Mesendoderm (in vitro differentiated cells): Measurements from ENCODE around the gene ZNF219.

ENCODE experiments used
- DNase-seq: peaks from one replicate; pipeline ENCODE4 v3.0.0; 2013
- H2AK5ac ChIP-seq: 2 replicates; pipeline ENCODE4 v1.6.1; 2013; ENCODE audit warnings: low read length, inconsistent platforms
- H2BK120ac ChIP-seq: 2 replicates; pipeline ENCODE4 v1.6.1; 2013; ENCODE audit warnings: low read depth, mild to moderate bottlenecking, low read length, moderate library complexity, mixed read lengths
- H2BK15ac ChIP-seq: replicated peaks from 2 replicates; pipeline ENCODE4 v1.6.1; 2013; ENCODE audit warnings: low read depth, mild to moderate bottlenecking, moderate library complexity
- H2BK5ac ChIP-seq: 2 replicates; pipeline ENCODE4 v1.6.1; 2013; ENCODE audit warnings: low read length, inconsistent platforms
- H3K18ac ChIP-seq: 2 replicates; pipeline ENCODE4 v1.6.1; 2013; ENCODE audit warnings: mild to moderate bottlenecking, low read length, mixed read lengths
- H3K23ac ChIP-seq: one replicate; pipeline ENCODE4 v1.6.1; 2013; ENCODE audit warnings: low read length
- H3K27ac ChIP-seq: 2 replicates; pipeline ENCODE4 v1.5.1; 2013; ENCODE audit warnings: low read depth, mild to moderate bottlenecking, inconsistent platforms, low read length, moderate library complexity
- H3K27me3 ChIP-seq: 2 replicates; pipeline ENCODE4 v1.6.1; 2013; ENCODE audit warnings: low read length, control low read depth, mild to moderate bottlenecking, inconsistent platforms; ENCODE audit not compliant: insufficient read depth, poor library complexity
- H3K36me3 ChIP-seq: 2 replicates; pipeline ENCODE4 v1.6.1; 2013; ENCODE audit warnings: low read length, inconsistent platforms; ENCODE audit not compliant: control insufficient read depth, insufficient read depth
- H3K4ac ChIP-seq: one replicate; pipeline ENCODE4 v1.6.1; 2013; ENCODE audit warnings: low read depth, mild to moderate bottlenecking, low read length, moderate library complexity
- H3K4me1 ChIP-seq: 2 replicates; pipeline ENCODE4 v1.6.1; 2013; ENCODE audit warnings: low read depth, low read length, inconsistent platforms; ENCODE audit not compliant: control insufficient read depth
- H3K4me2 ChIP-seq: 2 replicates; pipeline ENCODE4 v1.6.1; 2013; ENCODE audit warnings: low read length
- H3K4me3 ChIP-seq: 2 replicates; pipeline ENCODE4 v1.5.1; 2013; ENCODE audit warnings: mild to moderate bottlenecking, low read length
- H3K56ac ChIP-seq: one replicate; pipeline ENCODE4 v1.6.1; 2013; ENCODE audit warnings: low read length
- H3K79me1 ChIP-seq: 2 replicates; pipeline ENCODE4 v1.6.1; 2013; ENCODE audit warnings: low read length, inconsistent platforms
- H3K79me2 ChIP-seq: 2 replicates; pipeline ENCODE4 v1.6.1; 2013; ENCODE audit warnings: mild to moderate bottlenecking, low read length; ENCODE audit not compliant: control insufficient read depth, insufficient read depth
- H3K9ac ChIP-seq: 2 replicates; pipeline ENCODE4 v1.6.1; 2013; ENCODE audit warnings: low read length, inconsistent platforms
- H4K5ac ChIP-seq: one replicate; pipeline ENCODE4 v1.6.1; 2013; ENCODE audit warnings: low read length
- H4K8ac ChIP-seq: one replicate; pipeline ENCODE4 v1.6.1; 2013; ENCODE audit warnings: low read depth, mild to moderate bottlenecking, control low read depth, low read length, moderate library complexity
- WGBS: extraction: QIAGEN DNeasy Blood & Tissue Kit; methylation state at CpG from one replicate; pipeline ENCODE4 v1.1.7; 2013; ENCODE audit warnings: low lambda C conversion rate, missing lambda C conversion rate; ENCODE audit not compliant: insufficient coverage; ENCODE audit errors: extremely low coverage; 5-methylcytosine and 5-hydroxymethylcytosine counted together

The ZNF219 gene

GRCh38 chr14:21047378-21047781 lies 51.1 kb downstream of the ZNF219 start:
- H3K79me1 ChIP-seq: no peaks in the 10 kb centered on the region
- no peak overlapping the region for H2BK5ac ChIP-seq
- H3K36me3 ChIP-seq: no peaks in the 10 kb centered on the region
- H3K4ac ChIP-seq: no peak overlapping the region
- no peak overlapping the region for H3K23ac ChIP-seq
- H3K4me1 ChIP-seq: no peaks in the 10 kb centered on the region
- H2BK120ac ChIP-seq: no peak overlapping the region
- no CpG with 5 or more reads among the region's 2 CpGs for WGBS
- H3K9ac ChIP-seq: no peak overlapping the region
- no peak overlapping the region for H2AK5ac ChIP-seq
- H3K56ac ChIP-seq: no peak overlapping the region
- H3K27ac ChIP-seq: no peak overlapping the region
- no peak overlapping the region for H4K8ac ChIP-seq
- H3K27me3 ChIP-seq: no peaks in the 10 kb centered on the region
- no peak overlapping the region for H4K5ac ChIP-seq
- no peak overlapping the region for H3K4me3 ChIP-seq
- H3K18ac ChIP-seq: no peak overlapping the region
- H3K4me2 ChIP-seq: no peak overlapping the region
- H3K79me2 ChIP-seq: no peaks in the 10 kb centered on the region
- DNase-seq: no peak
- H2BK15ac ChIP-seq: no peak overlapping the region

- Histone ChIP-seq H3K9ac (no peak overlapping the region), H3K27ac (no peak overlapping the region), H3K56ac (no peak overlapping the region), H3K79me1 (no peaks in the 10 kb centered on the region), H2AK5ac (no peak overlapping the region), H3K4me1 (peaks cover 2% of the 10 kb centered on the region), H3K79me2 (no peaks in the 10 kb centered on the region), H4K8ac (no peak overlapping the region), H3K18ac (no peak overlapping the region), H3K4me3 (no peak overlapping the region), H4K5ac (no peak overlapping the region), H3K23ac (no peak overlapping the region), H3K4me2 (no peak overlapping the region), H2BK5ac (no peak overlapping the region), H2BK120ac (no peak overlapping the region), H3K36me3 (no peaks in the 10 kb centered on the region), H2BK15ac (no peak overlapping the region), H3K4ac (no peak overlapping the region), H3K27me3 (no peaks in the 10 kb centered on the region)
- peak; percentile 45 for DNase-seq
- WGBS: no CpG with 5 or more reads among the region's 6 CpGs
These were observed 54.4 kb downstream of the ZNF219 start for GRCh38 chr14:21043974-21044618.

GRCh38 chr14:21043387-21043973 lies 55.0 kb downstream of the ZNF219 start:
- Histone ChIP-seq H3K27me3 (no peaks in the 10 kb centered on the region), H3K9ac (no peak overlapping the region), H3K79me2 (no peaks in the 10 kb centered on the region)

GRCh38 chr14:21042918-21043317 lies 55.5 kb downstream of the ZNF219 start:
- no peak overlapping the region for H4K5ac ChIP-seq
- H3K27ac ChIP-seq: no peak overlapping the region
- H3K4me3 ChIP-seq: no peak overlapping the region
- no peak overlapping the region for H3K4ac ChIP-seq
- no peak for DNase-seq
- no peak overlapping the region for H3K18ac ChIP-seq
- WGBS: no CpG with 5 or more reads among the region's 8 CpGs
- H2BK15ac ChIP-seq: no peak overlapping the region
- no peak overlapping the region for H4K8ac ChIP-seq
- H3K4me2 ChIP-seq: no peak overlapping the region
- H3K79me1 ChIP-seq: no peaks in the 10 kb centered on the region
- no peak overlapping the region for H2AK5ac ChIP-seq
- no peaks in the 10 kb centered on the region for H3K79me2 ChIP-seq
- H3K23ac ChIP-seq: no peak overlapping the region
- peaks cover 5% of the 10 kb centered on the region for H3K4me1 ChIP-seq
- no peak overlapping the region for H3K56ac ChIP-seq
- H3K36me3 ChIP-seq: no peaks in the 10 kb centered on the region
- H3K9ac ChIP-seq: no peak overlapping the region
- H3K27me3 ChIP-seq: no peaks in the 10 kb centered on the region
- H2BK120ac ChIP-seq: no peak overlapping the region
- H2BK5ac ChIP-seq: no peak overlapping the region

More at GRCh38 chr14:21043387-21043973, 55.0 kb downstream of the ZNF219 start:
- H3K79me1 ChIP-seq: no peaks in the 10 kb centered on the region
- H2BK5ac ChIP-seq: no peak overlapping the region
- WGBS: no CpG with 5 or more reads among the region's 2 CpGs
- peaks cover 4% of the 10 kb centered on the region for H3K4me1 ChIP-seq
- H2BK120ac ChIP-seq: no peak overlapping the region
- no peak overlapping the region for H4K8ac ChIP-seq
- no peak overlapping the region for H3K18ac ChIP-seq
- H3K27ac ChIP-seq: no peak overlapping the region
- no peak overlapping the region for H3K4me3 ChIP-seq
- DNase-seq: no peak
- H3K23ac ChIP-seq: no peak overlapping the region
- no peaks in the 10 kb centered on the region for H3K36me3 ChIP-seq
- no peak overlapping the region for H3K4me2 ChIP-seq
- H2AK5ac ChIP-seq: no peak overlapping the region
- H3K56ac ChIP-seq: no peak overlapping the region
- no peak overlapping the region for H3K4ac ChIP-seq
- H4K5ac ChIP-seq: no peak overlapping the region
- no peak overlapping the region for H2BK15ac ChIP-seq

- Histone ChIP-seq H3K27ac (no peak within 1 kb of the TSS), H2BK120ac (no peak within 1 kb of the TSS), H3K36me3 (no peaks in the 10 kb centered on the region), H3K27me3 (no peaks in the 10 kb centered on the region), H3K4me2 (no peak within 1 kb of the TSS), H2BK15ac (no peak within 1 kb of the TSS), H3K79me2 (no peaks in the 10 kb centered on the region), H3K23ac (no peak within 1 kb of the TSS), H4K5ac (no peak within 1 kb of the TSS), H3K79me1 (no peaks in the 10 kb centered on the region), H2AK5ac (no peak within 1 kb of the TSS), H3K4me1 (peaks cover 5% of the 10 kb centered on the region), H3K18ac (no peak within 1 kb of the TSS), H2BK5ac (no peak within 1 kb of the TSS), H3K4ac (no peak within 1 kb of the TSS), H3K56ac (no peak within 1 kb of the TSS), H4K8ac (no peak within 1 kb of the TSS), H3K9ac (no peak within 1 kb of the TSS), H3K4me3 (no peak within 1 kb of the TSS)
- no CpG with 5 or more reads among the region's 11 CpGs for WGBS
- no peak for DNase-seq
These were observed 56.6 kb downstream of the ZNF219 start, which contains the start of gene RNASE7 for GRCh38 chr14:21041676-21042433. Gene RNASE7, plus strand, starts transcription at chr14:21042362. Its CDS starts 631 bp downstream, at chr14:21042993.
